GM18870 (cell line): ENCODE measurements around the gene CLEC4M.
"Not testable (repeated sequence)": the region's sequence is repeated elsewhere in the genome, so short reads cannot be mapped to it uniquely, and the experiment has no call there.

Experiments
- ATAC-seq: cut with Tn5 transposase; IDR thresholded peaks from one replicate; pipeline ENCODE4 v1.9.1; 2021; ENCODE audit warnings: moderate library complexity; ENCODE audit not compliant: unreplicated experiment

CLEC4M gene

GRCh38 chr19:7801020-7801570 is 38.1 kb downstream of the CLEC4M start:
- no peak for ATAC-seq

GRCh38 chr19:7806234-7806633 is 43.2 kb downstream of the CLEC4M start:
- ATAC-seq = no peak

- ATAC-seq = no peak
These were observed 43.8 kb downstream of the CLEC4M start for GRCh38 chr19:7806876-7807275.

- ATAC-seq = no peak
These were observed 45.1 kb downstream of the CLEC4M start for GRCh38 chr19:7808108-7808507.

GRCh38 chr19:7811989-7812388 is 48.9 kb downstream of the CLEC4M start:
- ATAC-seq = no peak

- ATAC-seq = no peak
These were observed 52.3 kb downstream of the CLEC4M start for GRCh38 chr19:7815325-7815724.

- not testable (repeated sequence) for ATAC-seq
These were observed 53.0 kb downstream of the CLEC4M start for GRCh38 chr19:7816040-7816439.

GRCh38 chr19:7817801-7818200 is 54.8 kb downstream of the CLEC4M start:
- no peak for ATAC-seq

- no peak for ATAC-seq
These were observed 55.8 kb downstream of the CLEC4M start for GRCh38 chr19:7818806-7819205.
